Karpas-422 (cell line): ENCODE measurements around the gene FADS2. TPM values are rescaled to one million over a fixed set of nuclear protein-coding genes. Genes with fewer than 3 reads are reported as not detected.

Experiments used
- DNase-seq: peaks from one replicate; pipeline ENCODE4 v3.0.0-alpha.2; 2015
- H2AFZ ChIP-seq: fragments of 200-600 bp; sonication (generic); 2 replicates; pipeline ENCODE4 v1.6.1; 2014; ENCODE audit warnings: antibody characterized with exemption, low read length, mixed read lengths
- H3K27ac ChIP-seq: fragments of 200-600 bp; sonication (generic); 2 replicates; pipeline ENCODE4 v1.5.1; 2014; ENCODE audit warnings: mild to moderate bottlenecking, low read length, moderate library complexity
- H3K27me3 ChIP-seq: fragments of 200-600 bp; sonication (generic); 2 replicates; pipeline ENCODE4 v1.6.1; 2014; ENCODE audit warnings: low read length, mixed read lengths
- H3K36me3 ChIP-seq: fragments of 200-600 bp; sonication (generic); 2 replicates; pipeline ENCODE4 v1.6.1; 2014; ENCODE audit warnings: low read length, mixed read lengths; ENCODE audit not compliant: insufficient read depth
- H3K4me1 ChIP-seq: fragments of 200-600 bp; sonication (generic); 2 replicates; pipeline ENCODE4 v1.6.1; 2014; ENCODE audit warnings: mild to moderate bottlenecking, low read length, mixed read lengths
- H3K4me2 ChIP-seq: fragments of 200-600 bp; sonication (generic); 2 replicates; pipeline ENCODE4 v1.6.1; 2014; ENCODE audit warnings: low read length, low read depth, mild to moderate bottlenecking; ENCODE audit not compliant: poor library complexity, severe bottlenecking
- H3K4me3 ChIP-seq: fragments of 200-600 bp; sonication (generic); 2 replicates; pipeline ENCODE4 v1.5.1; 2014; ENCODE audit warnings: mild to moderate bottlenecking, antibody characterized with exemption, low read length, mixed read lengths
- H3K79me2 ChIP-seq: fragments of 200-600 bp; sonication (generic); 2 replicates; pipeline ENCODE4 v1.6.1; 2014; ENCODE audit warnings: mild to moderate bottlenecking, low read length, mixed read lengths
- H3K9ac ChIP-seq: fragments of 200-600 bp; sonication (generic); 2 replicates; pipeline ENCODE4 v1.6.0; 2014; ENCODE audit warnings: low read length
- H3K9me2 ChIP-seq: fragments of 200-600 bp; sonication (generic), shearing (Covaris generic); replicated peaks from 2 replicates; pipeline ENCODE4 v1.6.0; 2014; ENCODE audit warnings: mild to moderate bottlenecking, low read length, moderate library complexity; ENCODE audit not compliant: insufficient read depth
- H3K9me3 ChIP-seq: fragments of 300-700, 200-600 bp; sonication (generic); 2 replicates; pipeline ENCODE4 v1.6.1; 2014; ENCODE audit warnings: low read length, mixed read lengths
- H4K20me1 ChIP-seq: fragments of 200-600 bp; sonication (generic); 2 replicates; pipeline ENCODE4 v1.6.1; 2014; ENCODE audit warnings: mild to moderate bottlenecking, antibody characterized with exemption, low read length, low read depth; ENCODE audit not compliant: insufficient read depth
- total RNA-seq: library from RNA; depleted of rRNA; stranded (reverse); fragments of >200 nt; shearing (Covaris generic); gene quantifications from 2 replicates; pipeline ENCODE4 v1.2.3, GENCODE V29; 2014; ENCODE audit warnings: low replicate concordance

FADS2 gene
- total RNA-seq, 1 experiment from 2014 or later: 75.7 TPM

DNA sequence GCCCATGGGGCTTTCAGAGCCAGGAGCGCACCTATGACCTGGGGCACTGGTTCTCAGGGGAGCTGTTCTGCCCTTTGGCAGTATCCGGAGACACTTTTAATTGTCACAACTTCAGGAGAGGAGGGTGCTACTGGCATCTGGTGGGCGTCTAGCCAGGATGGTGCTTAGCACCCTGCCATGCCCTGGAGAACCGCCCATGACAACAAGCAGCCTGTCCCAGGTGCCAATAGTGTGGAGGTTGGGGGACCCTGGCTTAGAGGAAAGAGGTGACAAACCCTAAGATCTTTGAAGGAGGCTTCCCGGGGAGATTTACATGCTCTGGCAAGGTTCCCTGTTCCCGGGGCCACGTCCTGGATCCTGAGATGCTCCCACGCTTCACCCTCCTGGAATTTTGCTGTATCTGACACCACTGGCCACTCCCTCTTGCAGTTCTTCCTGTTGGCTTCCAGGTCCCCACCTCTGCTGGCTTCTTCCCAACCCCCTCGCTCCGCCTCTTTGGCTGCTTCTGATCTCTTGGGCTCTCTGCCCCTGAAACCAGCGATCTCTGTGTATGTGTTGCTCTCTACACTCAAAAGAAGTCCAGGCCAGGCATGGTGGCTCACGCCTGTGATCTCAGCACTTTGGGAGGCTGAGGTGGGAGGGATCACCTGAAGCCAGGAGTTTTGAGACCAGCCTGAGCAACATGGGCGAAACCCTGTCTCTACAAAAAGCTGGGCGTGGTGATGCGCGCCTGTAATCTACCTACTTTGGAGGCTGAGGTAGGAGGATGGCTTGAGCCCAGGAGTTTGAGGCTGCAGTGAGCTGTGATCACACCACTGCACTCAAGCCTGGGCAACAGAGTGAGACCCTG is 32.2 kb downstream of the FADS2 start:
- Histone ChIP-seq H3K27ac (no peak overlapping the region), H3K9ac (no peak overlapping the region), H3K4me3 (no peak overlapping the region), H3K9me3 (no peaks in the 10 kb centered on the region), H3K36me3 (no peaks in the 10 kb centered on the region), H3K9me2 (no peaks in the 10 kb centered on the region), H3K4me2 (no peak overlapping the region), H2AFZ (no peak overlapping the region), H3K79me2 (no peaks in the 10 kb centered on the region), H3K27me3 (no peaks in the 10 kb centered on the region), H4K20me1 (0 out of 2 replicates have a peak, but pooled peaks cover 3% of the 10 kb centered on the region), H3K4me1 (no peaks in the 10 kb centered on the region)
- DNase-seq: no peak

DNA sequence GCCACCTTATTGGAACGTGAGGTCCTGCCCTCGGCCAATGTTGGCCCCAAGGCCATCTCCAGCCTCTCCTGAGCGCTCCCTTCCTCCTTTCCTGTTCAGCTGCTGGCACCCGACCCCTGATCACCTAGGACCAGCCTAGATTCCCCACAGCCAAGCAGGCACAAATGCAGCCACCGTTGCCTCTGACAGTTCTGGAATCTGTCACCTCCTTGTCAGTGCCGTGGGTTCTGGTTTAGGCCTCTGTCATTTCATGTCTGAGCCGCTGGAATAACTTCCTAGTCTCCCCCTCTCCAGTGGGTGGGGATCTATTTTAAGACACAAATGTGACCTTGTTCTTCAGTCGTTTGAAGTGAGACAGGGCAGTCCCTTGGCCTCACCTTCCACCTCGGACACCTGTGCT is 33.5 kb downstream of the FADS2 start:
- Histone ChIP-seq H3K4me1 (no peaks in the 10 kb centered on the region), H3K4me3 (no peak overlapping the region), H3K36me3 (no peaks in the 10 kb centered on the region), H3K27me3 (no peaks in the 10 kb centered on the region), H3K9me3 (no peaks in the 10 kb centered on the region), H3K9me2 (no peaks in the 10 kb centered on the region), H3K4me2 (no peak overlapping the region), H3K9ac (no peak overlapping the region), H3K79me2 (no peaks in the 10 kb centered on the region), H2AFZ (no peak overlapping the region), H3K27ac (no peak overlapping the region), H4K20me1 (peaks cover 6% of the 10 kb centered on the region; the same call in 1 of the 2 replicates)
- no peak for DNase-seq

DNA sequence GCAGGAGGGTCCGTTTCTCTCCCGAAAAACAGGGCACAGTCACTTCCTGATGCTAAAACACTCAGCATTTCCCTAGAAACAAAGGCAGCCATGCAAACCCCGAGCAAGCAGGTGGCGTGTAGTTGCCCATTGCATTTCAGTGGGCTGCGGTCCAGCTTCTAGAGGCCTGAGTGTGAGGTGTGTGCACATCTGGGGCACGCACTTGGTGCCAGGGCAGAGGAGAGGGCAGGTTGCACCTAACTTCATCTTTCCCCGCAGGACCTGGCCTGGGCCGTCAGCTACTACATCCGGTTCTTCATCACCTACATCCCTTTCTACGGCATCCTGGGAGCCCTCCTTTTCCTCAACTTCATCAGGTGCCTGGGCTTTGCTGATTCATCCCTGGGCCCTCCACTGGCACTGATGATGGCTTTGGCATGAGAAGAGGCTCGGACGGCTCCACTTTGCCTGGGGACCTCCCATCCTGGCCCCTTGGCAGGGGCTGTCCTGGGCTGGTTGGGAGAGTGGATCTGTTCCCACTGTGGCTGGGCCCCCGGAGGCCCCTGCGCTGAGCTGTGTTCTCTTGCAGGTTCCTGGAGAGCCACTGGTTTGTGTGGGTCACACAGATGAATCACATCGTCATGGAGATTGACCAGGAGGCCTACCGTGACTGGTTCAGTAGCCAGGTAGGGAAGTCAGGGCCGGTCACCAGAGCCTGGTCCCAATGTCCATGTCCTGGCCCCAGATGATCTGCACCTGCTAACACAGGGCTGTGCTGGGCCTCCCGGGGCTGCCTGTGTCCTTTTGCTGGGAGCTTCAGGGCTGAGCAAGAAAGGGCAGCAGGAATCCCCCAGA is 34.8 kb downstream of the FADS2 start:
- H4K20me1 ChIP-seq: peaks cover 4% of the 10 kb centered on the region; the same call in 1 of the 2 replicates
- H3K27ac ChIP-seq: no peak overlapping the region
- no peak for DNase-seq

GRCh38 chr11:61863548-61864081 is 35.5 kb downstream of the FADS2 start:
- H3K27ac ChIP-seq: no peak overlapping the region
- H3K27me3 ChIP-seq: no peaks in the 10 kb centered on the region
- no peaks in the 10 kb centered on the region for H3K36me3 ChIP-seq
- no peak overlapping the region for H2AFZ ChIP-seq
- H3K9me2 ChIP-seq: no peaks in the 10 kb centered on the region
- H3K9ac ChIP-seq: no peak overlapping the region
- no peak overlapping the region for H3K4me3 ChIP-seq
- H3K9me3 ChIP-seq: no peaks in the 10 kb centered on the region
- peaks cover 4% of the 10 kb centered on the region; the same call in 1 of the 2 replicates for H4K20me1 ChIP-seq
- no peak for DNase-seq
- H3K4me2 ChIP-seq: no peak overlapping the region
- H3K79me2 ChIP-seq: no peaks in the 10 kb centered on the region
- no peaks in the 10 kb centered on the region for H3K4me1 ChIP-seq

More for the DNA sequence above, 34.8 kb downstream of the FADS2 start:
- no peaks in the 10 kb centered on the region for H3K27me3 ChIP-seq
- no peaks in the 10 kb centered on the region for H3K36me3 ChIP-seq
- H3K9ac ChIP-seq: no peak overlapping the region
- no peaks in the 10 kb centered on the region for H3K9me2 ChIP-seq
- no peak overlapping the region for H2AFZ ChIP-seq
- no peaks in the 10 kb centered on the region for H3K79me2 ChIP-seq
- H3K4me1 ChIP-seq: no peaks in the 10 kb centered on the region
- H3K4me2 ChIP-seq: no peak overlapping the region
- no peak overlapping the region for H3K4me3 ChIP-seq
- H3K9me3 ChIP-seq: no peaks in the 10 kb centered on the region

GRCh38 chr11:61864814-61865775 is 37.0 kb downstream of the FADS2 start:
- DNase-seq: no peak
- Histone ChIP-seq H3K27me3 (no peaks in the 10 kb centered on the region), H2AFZ (no peak overlapping the region), H3K4me3 (no peak overlapping the region), H3K36me3 (no peaks in the 10 kb centered on the region), H3K9ac (no peak overlapping the region), H3K4me2 (no peak overlapping the region), H3K9me2 (no peaks in the 10 kb centered on the region), H4K20me1 (peaks cover 4% of the 10 kb centered on the region; the same call in 1 of the 2 replicates), H3K9me3 (no peaks in the 10 kb centered on the region), H3K79me2 (no peaks in the 10 kb centered on the region), H3K27ac (no peak overlapping the region), H3K4me1 (no peaks in the 10 kb centered on the region)

DNA sequence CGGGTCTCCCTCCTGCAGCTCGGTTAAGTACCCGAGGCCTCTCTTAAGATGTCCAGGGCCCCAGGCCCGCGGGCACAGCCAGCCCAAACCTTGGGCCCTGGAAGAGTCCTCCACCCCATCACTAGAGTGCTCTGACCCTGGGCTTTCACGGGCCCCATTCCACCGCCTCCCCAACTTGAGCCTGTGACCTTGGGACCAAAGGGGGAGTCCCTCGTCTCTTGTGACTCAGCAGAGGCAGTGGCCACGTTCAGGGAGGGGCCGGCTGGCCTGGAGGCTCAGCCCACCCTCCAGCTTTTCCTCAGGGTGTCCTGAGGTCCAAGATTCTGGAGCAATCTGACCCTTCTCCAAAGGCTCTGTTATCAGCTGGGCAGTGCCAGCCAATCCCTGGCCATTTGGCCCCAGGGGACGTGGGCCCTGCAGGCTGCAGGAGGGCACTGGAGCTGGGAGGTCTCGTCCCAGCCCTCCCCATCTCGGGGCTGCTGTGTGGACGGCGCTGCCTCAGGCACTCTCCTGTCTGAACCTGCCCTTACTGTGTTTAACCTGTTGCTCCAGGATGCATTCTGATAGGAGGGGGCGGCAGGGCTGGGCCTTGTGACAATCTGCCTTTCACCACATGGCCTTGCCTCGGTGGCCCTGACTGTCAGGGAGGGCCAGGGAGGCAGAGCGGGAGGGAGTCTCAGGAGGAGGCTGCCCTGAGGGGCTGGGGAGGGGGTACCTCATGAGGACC is 38.3 kb downstream of the FADS2 start:
- DNase-seq: no peak
- Histone ChIP-seq H3K79me2 (no peaks in the 10 kb centered on the region), H3K4me1 (peaks cover 10% of the 10 kb centered on the region), H4K20me1 (peaks cover 4% of the 10 kb centered on the region; the same call in 1 of the 2 replicates), H3K9me2 (no peaks in the 10 kb centered on the region), H3K4me3 (no peak overlapping the region), H3K36me3 (no peaks in the 10 kb centered on the region), H3K4me2 (no peak overlapping the region), H3K27me3 (no peaks in the 10 kb centered on the region), H3K9ac (no peak overlapping the region), H3K9me3 (no peaks in the 10 kb centered on the region), H2AFZ (no peak overlapping the region), H3K27ac (no peak overlapping the region)

DNA sequence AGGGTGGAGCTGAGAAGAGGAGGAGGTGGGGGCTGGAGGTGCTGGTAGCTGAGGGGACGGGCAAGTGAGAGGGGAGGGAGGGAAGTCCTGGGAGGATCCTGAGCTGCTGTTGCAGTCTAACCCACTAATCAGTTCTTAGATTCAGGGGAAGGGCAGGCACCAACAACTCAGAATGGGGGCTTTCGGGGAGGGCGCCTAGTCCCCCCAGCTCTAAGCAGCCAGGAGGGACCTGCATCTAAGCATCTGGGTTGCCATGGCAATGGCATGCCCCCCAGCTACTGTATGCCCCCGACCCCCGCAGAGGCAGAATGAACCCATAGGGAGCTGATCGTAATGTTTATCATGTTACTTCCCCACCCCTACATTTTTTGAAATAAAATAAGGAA is 38.9 kb downstream of the FADS2 start:
- Histone ChIP-seq H3K27ac (no peak overlapping the region), H4K20me1 (peaks cover 4% of the 10 kb centered on the region; the same call in 1 of the 2 replicates), H3K27me3 (no peaks in the 10 kb centered on the region), H3K4me1 (peaks cover 12% of the 10 kb centered on the region), H3K9ac (no peak overlapping the region), H3K36me3 (no peaks in the 10 kb centered on the region), H3K4me2 (no peak overlapping the region), H3K9me3 (no peaks in the 10 kb centered on the region), H2AFZ (no peak overlapping the region), H3K9me2 (no peaks in the 10 kb centered on the region), H3K79me2 (no peaks in the 10 kb centered on the region), H3K4me3 (no peak overlapping the region)
- no peak for DNase-seq
